Naive thymus-derived CD8-positive, alpha-beta T cell (primary cell): Measurements from ENCODE around the gene CPSF3. TPM values are rescaled to one million over a fixed set of nuclear protein-coding genes. Genes with fewer than 3 reads are reported as not detected.

Experiments
- ATAC-seq, 2 donors: fragments of 150-1000 bp; cut with Tn5 transposase in 1 of 2; sonication (Bioruptor Pico), chemical (Tn5 transposase) in 1 of 2; 1 replicate in 1 of 2; 2 replicates in 1 of 2; pipeline ENCODE4 v1.10.0; 2021; ENCODE audit warnings: mild to moderate bottlenecking in 2 of 2, moderate library complexity in 2 of 2
- POLR2A ChIA-PET: fragments of 350-600 bp; sonication (Branson Sonifier 250); formaldehyde crosslinking; loops from one replicate; lab custom pipeline; 2021; ENCODE audit warnings: antibody characterized with exemption; lab: Charles Lee
- DNase-seq, 10 donors: peaks; one replicate each; pipeline versions ENCODE4 v3.0.0 to v3.0.0-alpha.2; 2020 to 2022
- H3K27ac Mint-ChIP-seq, 10 donors: one replicate each; pipeline ENCODE4 v1.8.0; 2020 to 2022; ENCODE audit warnings: mild to moderate bottlenecking in 10 of 10, mixed read lengths in 10 of 10, moderate library complexity in 4 of 10, inconsistent platforms in 1 of 10
- H3K27me3 Mint-ChIP-seq, 5 donors: one replicate each; pipeline ENCODE4 v1.8.0; 2021 to 2022; ENCODE audit warnings: mixed read lengths in 5 of 5
- H3K36me3 Mint-ChIP-seq, 3 donors: one replicate each; pipeline ENCODE4 v1.8.0; 2020 to 2022; ENCODE audit warnings: mixed read lengths in 3 of 3, mild to moderate bottlenecking in 2 of 3, inconsistent platforms in 1 of 3
- H3K4me1 Mint-ChIP-seq, 4 donors: one replicate each; pipeline ENCODE4 v1.8.0; 2021 to 2022; ENCODE audit warnings: mixed read lengths in 4 of 4
- H3K4me3 Mint-ChIP-seq, 10 donors: one replicate each; pipeline ENCODE4 v1.8.0; 2020 to 2022; ENCODE audit warnings: mild to moderate bottlenecking in 10 of 10, mixed read lengths in 10 of 10, moderate library complexity in 6 of 10, inconsistent platforms in 1 of 10
- H3K9me3 Mint-ChIP-seq, 9 donors: one replicate each; pipeline ENCODE4 v1.8.0; 2020 to 2022; ENCODE audit warnings: mixed read lengths in 9 of 9, mild to moderate bottlenecking in 3 of 9, inconsistent platforms in 1 of 9, moderate library complexity in 1 of 9
- polyA plus RNA-seq, 3 donors: library from polyadenylated mRNA; unstranded; fragments of 300-500 nt; fragmentation: Illumina TruSeq; gene quantifications; one replicate each; pipeline ENCODE4 v1.2.3, GENCODE V29; 2021
- total RNA-seq, 8 experiments: library from RNA in 2 of 8; stranded (reverse) in 2 of 8; gene quantifications; one replicate each; pipeline ENCODE4 v1.2.3 and lab custom pipeline; 2021 to 2026

The CPSF3 gene
- total RNA-seq: 10 to 100 TPM; 28.7 to 28.8 TPM
- polyA plus RNA-seq: 10 to 100 TPM; 21.3 to 32.3 (median 24.4) TPM
- 33.0 to 104 (median 55.0) reads per million in 6 experiments for total RNA-seq (lab: John Stamatoyannopoulos, UW)

DNA sequence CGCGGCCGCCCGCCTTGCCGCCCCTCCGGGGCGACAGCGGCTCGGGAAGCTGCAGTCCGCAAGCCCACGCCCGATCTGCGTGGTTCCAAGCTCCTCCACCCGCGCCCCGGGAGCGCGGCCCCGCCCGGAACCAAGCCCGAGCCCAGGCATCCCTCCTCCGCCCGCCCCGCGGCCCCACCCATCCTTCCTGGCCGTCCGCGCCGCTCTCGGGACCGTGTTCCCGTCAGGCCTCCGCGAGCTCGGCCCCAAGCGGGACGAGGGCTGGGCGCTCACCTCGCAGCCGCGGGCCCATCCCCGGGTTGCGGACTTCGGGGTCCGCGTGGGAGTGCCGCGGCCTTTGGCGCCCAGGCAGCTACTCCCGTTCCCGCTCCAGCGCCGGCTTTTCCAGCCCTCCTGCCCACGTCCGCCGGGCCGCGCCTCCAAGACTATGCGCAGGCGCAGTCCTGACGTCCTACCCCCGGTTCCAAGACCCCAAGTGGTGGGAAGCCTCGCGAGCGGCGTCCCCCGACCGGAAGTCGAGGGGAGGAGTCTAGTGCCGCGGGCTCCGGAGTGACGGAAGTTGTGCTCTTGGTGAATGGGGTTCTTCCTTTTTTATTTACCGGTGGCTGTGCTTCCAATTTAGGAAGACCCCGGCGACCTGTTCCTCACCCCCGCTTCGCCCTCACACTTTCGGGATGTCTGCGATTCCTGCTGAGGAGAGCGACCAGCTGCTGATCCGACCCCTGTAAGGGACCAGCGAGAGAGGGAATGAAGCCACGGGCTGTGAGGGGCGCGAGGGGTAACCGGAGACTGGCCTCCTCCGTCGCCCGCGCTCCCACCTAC lies at the start of gene CPSF3, which contains the start of gene ITGB1BP1:
Gene CPSF3, plus strand, starts transcription at position 555 of the 822 bp plus-strand sequence. Its CDS starts 120 bp downstream, at position 675.
Gene ITGB1BP1, minus strand, starts transcription at position 429 of the 822 bp plus-strand sequence. CDS start 4,831 bp downstream, outside the sequence.
- POLR2A ChIA-PET: interaction anchor here (0.5 to 2.0 kb wide), 7 partner anchors 12 to 207 kb away, joined by 3 to 18 read pairs (median 4); partner anchors contain the start of genes ADAM17 and YWHAQ
- Mint-ChIP-seq H3K27me3 (no peaks in the 10 kb centered on the region), H3K36me3 (peaks cover 0 to 12% (median 0%) of the 10 kb centered on the region in 3 donors), H3K4me1 (peaks cover 24 to 38% (median 32%) of the 10 kb centered on the region in 4 donors), H3K9me3 (no peaks in the 10 kb centered on the region), H3K4me3 (peak within 1 kb of the TSS in 5 of 10 donors; percentile 91 to 93 (median 93)), H3K27ac (peak within 1 kb of the TSS in 9 of 10 donors; percentile 90 to 99 (median 94))
- ATAC-seq: peak; percentile 88 to 90
- DNase-seq: peak; percentile 96 to 98 (median 98)

DNA sequence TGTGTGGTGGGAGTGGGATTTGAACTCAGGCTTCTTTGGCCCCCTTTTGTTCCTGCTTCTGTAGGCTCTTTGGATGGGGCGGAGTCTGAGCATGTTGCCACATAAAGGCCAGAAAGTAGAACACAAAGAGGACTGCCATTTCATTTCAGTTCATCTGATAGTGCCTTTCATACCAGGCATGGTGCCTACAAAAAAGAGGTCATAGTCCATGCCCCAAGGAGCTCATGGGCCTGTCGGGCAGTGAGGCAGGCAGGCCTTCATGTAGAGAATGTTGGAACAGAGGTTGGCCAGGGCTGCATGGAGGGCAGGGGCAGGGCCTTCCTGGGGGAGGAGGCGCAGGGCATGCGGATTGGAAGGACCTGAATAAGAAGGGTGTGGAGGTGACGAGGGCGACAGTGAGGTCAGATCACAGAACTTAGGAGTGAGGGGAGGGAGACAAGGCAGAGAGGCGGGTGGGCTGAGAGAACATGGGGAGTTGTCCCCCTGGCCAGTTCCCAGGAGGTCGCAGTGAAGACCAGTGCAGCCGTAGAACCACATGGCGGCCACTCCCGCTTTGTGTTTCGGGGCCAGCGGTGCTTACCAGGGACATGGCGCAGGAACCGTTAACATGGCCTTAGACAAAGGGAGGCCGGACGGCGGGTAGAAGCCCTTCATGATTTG lies 49.3 kb upstream of the CPSF3 start:
- DNase-seq (no peak), ATAC-seq (no peak)
- H3K4me1 Mint-ChIP-seq: no peaks in the 10 kb centered on the region
- no peak overlapping the region for H3K4me3 Mint-ChIP-seq
- no peaks in the 10 kb centered on the region for H3K36me3 Mint-ChIP-seq
- POLR2A ChIA-PET: no interaction called here
- peaks cover 3 to 6% (median 6%) of the 10 kb centered on the region in 5 donors for H3K27me3 Mint-ChIP-seq
- H3K9me3 Mint-ChIP-seq: no peaks in the 10 kb centered on the region
- H3K27ac Mint-ChIP-seq: peak overlapping the region in 1 of 10 donors; percentile 27

DNA sequence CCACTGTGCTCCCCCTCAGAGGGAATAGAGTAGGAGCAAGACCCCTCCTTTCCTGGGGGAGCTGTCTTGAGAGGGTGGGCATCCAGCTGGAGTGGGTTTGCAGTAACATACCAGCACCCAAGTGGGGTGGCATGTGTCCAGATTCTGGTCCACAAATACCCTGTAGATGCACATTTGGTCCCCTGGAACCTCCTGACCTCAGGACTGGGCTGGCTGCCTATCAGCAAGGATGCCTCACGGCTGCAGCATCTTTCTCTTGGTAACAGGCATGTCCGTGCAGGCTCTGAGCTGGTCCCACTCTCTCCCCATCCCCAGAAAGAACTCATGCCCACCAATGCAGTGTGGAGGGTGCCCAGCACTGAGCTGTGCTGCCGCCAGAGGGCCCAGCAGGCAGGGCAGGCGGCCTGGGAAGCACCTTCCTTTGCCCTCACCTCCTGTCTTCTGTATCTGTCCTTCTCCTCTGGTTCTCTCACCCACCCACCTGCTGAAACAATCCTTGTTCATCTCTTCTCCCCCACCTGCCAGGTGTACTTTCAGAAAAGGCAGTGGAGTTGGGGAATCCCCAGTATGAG lies 47.5 kb upstream of the CPSF3 start:
- no peak overlapping the region for H3K27ac Mint-ChIP-seq
- no peaks in the 10 kb centered on the region for H3K9me3 Mint-ChIP-seq
- no peak overlapping the region for H3K4me3 Mint-ChIP-seq
- no peak for ATAC-seq
- DNase-seq: no peak
- H3K4me1 Mint-ChIP-seq: no peaks in the 10 kb centered on the region
- H3K36me3 Mint-ChIP-seq: no peaks in the 10 kb centered on the region
- POLR2A ChIA-PET: no interaction called here
- peaks cover 0 to 4% (median 3%) of the 10 kb centered on the region in 5 donors for H3K27me3 Mint-ChIP-seq

DNA sequence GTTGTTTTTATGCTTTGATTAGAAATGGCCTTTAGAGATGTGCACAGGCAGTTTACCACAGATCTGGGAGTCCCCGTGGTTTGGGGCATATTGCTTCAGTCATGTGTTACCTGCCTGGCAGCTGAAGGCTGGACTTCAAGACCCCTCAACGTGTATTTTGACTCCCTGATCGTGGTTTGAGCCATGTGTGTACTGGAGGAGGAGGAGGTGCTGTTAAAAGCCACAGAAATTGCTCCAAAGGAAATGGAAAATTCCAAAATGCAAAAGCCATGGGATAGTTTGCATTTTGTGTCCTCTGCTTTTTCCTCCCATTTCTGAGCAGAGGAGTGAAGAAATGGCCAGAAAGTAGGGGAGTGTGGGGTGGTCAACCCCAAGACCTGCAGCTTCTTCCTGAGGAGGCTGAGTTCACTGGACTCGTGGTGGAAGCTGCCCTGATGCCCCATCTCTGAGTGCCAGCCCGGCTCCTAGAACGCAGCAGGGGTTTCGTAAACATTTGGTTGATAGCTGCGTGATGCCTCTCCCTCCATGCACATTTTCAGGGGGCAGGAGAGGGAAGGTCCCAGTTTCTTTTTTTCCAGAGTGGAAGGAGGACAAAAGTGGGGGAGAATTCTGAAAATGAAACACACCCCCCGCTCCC lies 45.9 kb upstream of the CPSF3 start:
- Mint-ChIP-seq H3K27ac (no peak overlapping the region), H3K4me3 (no peak overlapping the region), H3K36me3 (no peaks in the 10 kb centered on the region), H3K4me1 (no peaks in the 10 kb centered on the region), H3K27me3 (peaks cover 0 to 4% (median 0%) of the 10 kb centered on the region in 5 donors), H3K9me3 (no peaks in the 10 kb centered on the region)
- no peak for ATAC-seq
- POLR2A ChIA-PET: no interaction called here
- DNase-seq: no peak

DNA sequence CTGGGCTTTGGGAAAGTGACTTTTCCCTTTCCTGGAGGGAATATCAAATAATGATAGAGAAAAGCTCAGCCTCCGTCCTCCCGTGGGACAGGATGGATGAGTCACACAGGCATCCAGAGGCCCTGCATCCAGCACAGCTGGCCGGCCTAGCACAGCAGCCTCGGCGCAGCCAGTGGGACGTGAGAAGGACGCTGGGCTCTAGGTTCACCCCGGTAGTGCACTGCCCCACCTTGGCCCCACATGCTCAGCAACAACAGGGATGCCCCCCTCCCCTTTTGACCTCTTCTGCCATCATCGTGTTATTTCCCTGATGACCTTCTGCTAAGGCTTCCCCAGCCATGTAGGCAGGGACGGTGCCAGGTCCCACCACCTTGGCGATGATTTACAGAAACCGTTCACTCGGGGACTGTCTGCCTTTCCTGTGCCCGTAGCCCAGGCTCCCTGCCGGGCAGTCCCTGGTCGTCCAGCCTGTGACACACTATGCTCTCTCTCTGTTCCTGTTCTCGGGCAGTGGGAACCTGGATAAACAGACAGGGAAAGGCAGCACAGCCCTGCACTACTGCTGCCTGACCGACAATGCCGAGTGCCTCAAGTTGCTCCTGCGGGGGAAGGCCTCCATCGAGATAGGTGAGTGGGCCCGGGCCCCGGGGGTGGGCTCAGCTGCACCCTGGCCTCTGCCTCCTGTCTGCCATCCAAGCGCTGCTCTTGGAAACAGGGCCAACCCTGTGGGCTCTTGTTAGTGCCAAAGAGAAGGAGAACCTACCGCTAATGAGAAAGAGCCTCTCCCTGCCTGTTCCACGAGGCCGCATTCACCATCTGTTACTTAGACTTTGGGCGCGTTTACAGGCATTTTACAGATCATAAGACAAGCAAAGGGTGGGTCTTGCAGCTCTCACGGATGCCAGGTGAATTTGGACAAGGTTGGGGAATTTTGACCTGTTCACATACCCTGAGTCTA lies 44.7 kb upstream of the CPSF3 start:
- Mint-ChIP-seq H3K27me3 (peaks cover 0 to 4% (median 0%) of the 10 kb centered on the region in 5 donors), H3K36me3 (no peaks in the 10 kb centered on the region), H3K4me1 (no peaks in the 10 kb centered on the region), H3K27ac (peak overlapping the region in 1 of 10 donors; percentile 59), H3K9me3 (no peaks in the 10 kb centered on the region), H3K4me3 (no peak overlapping the region)
- DNase-seq (no peak), ATAC-seq (no peak)
- POLR2A ChIA-PET: no interaction called here

DNA sequence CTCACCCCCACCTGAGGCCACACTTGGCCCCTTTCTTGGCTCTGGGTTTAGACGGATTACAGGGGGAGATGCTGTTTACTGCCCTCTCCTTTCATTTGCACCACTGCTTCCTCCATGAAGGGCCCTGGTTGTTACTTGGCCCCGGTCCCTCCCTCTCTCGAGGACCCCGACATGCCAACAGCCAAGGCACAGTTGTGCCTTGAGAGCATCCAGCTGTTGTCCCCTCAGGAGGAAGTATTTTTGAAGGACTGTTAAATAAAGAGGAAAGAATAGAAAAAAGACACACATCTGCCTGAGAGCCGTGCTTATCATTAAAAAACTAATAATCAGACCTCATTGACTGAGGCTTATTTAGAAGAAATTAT lies 44.1 kb upstream of the CPSF3 start:
- ATAC-seq: no peak
- no peak overlapping the region for H3K4me3 Mint-ChIP-seq
- POLR2A ChIA-PET: no interaction called here
- no peak for DNase-seq
- H3K36me3 Mint-ChIP-seq: no peaks in the 10 kb centered on the region
- no peaks in the 10 kb centered on the region for H3K9me3 Mint-ChIP-seq
- peaks cover 0 to 1% (median 0%) of the 10 kb centered on the region in 5 donors for H3K27me3 Mint-ChIP-seq
- no peak overlapping the region for H3K27ac Mint-ChIP-seq
- H3K4me1 Mint-ChIP-seq: no peaks in the 10 kb centered on the region

DNA sequence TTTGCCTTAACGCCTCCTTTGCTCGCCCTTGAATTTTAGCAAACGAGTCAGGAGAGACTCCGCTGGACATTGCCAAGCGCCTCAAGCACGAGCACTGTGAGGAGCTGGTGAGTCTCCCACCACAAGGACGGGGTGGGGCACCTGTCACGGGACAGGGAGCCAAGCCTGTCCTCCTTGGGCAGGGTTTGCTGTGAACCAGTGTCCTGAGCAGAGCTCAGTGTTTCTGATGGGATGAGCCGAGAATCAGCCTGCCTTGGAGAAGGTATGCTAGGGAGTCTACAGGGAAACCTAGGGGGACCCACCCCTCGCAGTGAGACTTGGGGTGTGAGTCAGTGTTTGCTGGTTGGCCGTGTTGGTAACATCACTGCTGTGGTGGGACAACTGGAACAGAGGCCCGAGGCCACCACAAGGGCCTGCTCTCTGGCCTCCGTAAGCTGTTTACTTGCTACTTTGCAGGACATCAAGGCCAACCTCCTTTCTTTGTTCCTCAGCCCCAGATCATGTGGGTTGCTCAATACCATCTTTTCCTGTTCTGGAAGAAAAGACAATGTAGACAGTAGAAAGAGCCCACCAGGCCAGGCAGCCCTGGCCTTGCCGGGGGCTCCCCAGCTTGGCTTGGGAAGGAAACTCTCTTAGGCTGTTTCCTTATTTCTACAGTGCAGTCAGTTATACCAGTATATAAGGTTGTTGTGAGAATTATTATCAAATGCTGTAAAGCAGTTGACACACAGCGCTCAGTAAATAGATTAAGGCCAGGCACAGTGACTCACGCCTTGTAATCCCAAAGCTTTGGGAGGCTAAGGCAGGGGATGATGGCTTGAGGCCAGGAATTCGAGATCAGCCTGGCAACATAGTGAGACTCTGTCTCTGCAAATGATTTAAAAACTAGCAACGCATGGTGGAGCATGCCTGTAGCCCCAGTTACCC lies 42.5 kb upstream of the CPSF3 start:
- H3K4me3 Mint-ChIP-seq: no peak overlapping the region
- ATAC-seq: no peak
- H3K36me3 Mint-ChIP-seq: no peaks in the 10 kb centered on the region
- H3K27me3 Mint-ChIP-seq: peaks cover 0 to 1% (median 0%) of the 10 kb centered on the region in 5 donors
- DNase-seq: no peak
- no peak overlapping the region for H3K27ac Mint-ChIP-seq
- H3K4me1 Mint-ChIP-seq: no peaks in the 10 kb centered on the region
- POLR2A ChIA-PET: interaction anchor here (0.6 kb wide), 1 partner anchor 138 kb away, joined by 4 read pairs; no protein-coding TSS in a partner anchor
- H3K9me3 Mint-ChIP-seq: no peaks in the 10 kb centered on the region

DNA sequence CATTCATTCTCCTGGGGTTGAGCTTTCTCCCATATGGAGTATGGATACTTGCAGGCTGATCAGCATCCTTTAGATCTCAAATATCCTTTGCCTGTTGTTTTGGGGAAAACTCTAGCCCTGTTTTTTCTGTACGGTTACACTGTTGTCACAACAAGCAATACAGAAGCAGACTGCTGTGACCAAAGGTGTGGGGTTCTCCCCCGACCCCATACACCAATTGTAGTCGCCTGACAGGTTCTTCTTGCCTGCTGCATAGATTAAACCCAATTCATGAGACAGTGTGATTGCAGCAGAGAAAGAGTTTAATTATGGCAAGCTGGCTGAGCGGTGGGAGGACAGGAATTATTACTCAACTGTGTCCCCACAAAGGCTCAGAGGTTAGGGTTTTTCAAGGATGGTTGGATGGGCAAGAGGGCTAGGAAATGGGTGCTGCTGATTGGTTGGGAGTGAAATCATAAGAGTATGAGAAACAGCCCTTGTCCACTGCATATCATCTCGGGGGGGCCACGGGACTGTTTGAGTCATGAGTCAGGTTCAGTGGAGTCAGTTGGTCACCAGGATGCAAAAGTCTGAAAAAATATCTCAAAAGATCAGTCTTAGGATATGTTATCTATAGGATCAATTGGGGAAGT lies 40.7 kb upstream of the CPSF3 start:
- POLR2A ChIA-PET: no interaction called here

DNA sequence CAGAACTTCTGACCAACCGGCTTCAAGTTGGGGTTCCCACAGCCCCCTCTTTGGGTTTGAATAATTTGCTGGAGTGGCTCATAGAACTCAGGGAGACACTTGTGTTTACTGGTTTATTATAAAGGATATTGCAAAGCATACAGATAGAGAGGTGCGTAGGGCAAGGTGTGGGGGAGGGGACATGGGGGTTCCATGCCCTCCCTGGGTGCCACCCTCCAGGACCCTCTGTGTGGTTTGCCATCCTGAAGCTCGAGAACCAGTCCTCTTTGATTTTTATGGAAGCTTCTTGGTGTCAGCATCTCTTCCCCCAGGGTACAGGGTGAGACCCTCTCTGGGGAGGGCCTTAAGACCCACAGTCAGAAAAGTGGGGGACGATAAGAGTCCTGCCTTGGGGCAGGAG lies 38.9 kb upstream of the CPSF3 start:
- no peaks in the 10 kb centered on the region for H3K4me1 Mint-ChIP-seq
- no peak overlapping the region for H3K27ac Mint-ChIP-seq
- H3K9me3 Mint-ChIP-seq: no peaks in the 10 kb centered on the region
- H3K36me3 Mint-ChIP-seq: no peaks in the 10 kb centered on the region
- H3K27me3 Mint-ChIP-seq: no peaks in the 10 kb centered on the region
- POLR2A ChIA-PET: no interaction called here
- ATAC-seq (no peak), DNase-seq (no peak)
- H3K4me3 Mint-ChIP-seq: no peak overlapping the region

More for the DNA sequence above, 40.7 kb upstream of the CPSF3 start:
- DNase-seq (no peak), ATAC-seq (no peak)
- H3K36me3 Mint-ChIP-seq: no peaks in the 10 kb centered on the region
- H3K4me1 Mint-ChIP-seq: no peaks in the 10 kb centered on the region
- no peak overlapping the region for H3K4me3 Mint-ChIP-seq
- no peaks in the 10 kb centered on the region for H3K9me3 Mint-ChIP-seq
- H3K27ac Mint-ChIP-seq: no peak overlapping the region
- H3K27me3 Mint-ChIP-seq: no peaks in the 10 kb centered on the region

DNA sequence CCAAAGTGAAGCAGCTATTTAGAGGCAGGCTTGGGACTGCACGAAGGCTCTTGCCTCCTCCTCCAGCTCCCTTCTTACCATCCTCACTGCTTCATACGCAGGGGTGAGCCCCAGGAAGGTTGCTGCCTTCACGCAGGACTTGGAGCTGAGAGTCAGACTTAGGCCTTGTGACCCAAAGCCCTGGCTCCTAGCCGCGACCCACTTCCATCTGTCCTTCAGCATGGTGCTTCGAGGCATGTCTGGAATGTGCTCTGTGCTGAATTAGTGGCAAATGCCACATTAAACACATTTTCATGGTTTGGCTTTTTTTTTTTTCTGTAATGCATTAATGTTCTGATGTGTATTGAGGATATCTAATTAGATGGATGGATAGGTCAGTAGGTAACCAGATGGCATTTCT lies 37.6 kb upstream of the CPSF3 start:
- no peaks in the 10 kb centered on the region for H3K4me1 Mint-ChIP-seq
- DNase-seq: no peak
- H3K4me3 Mint-ChIP-seq: no peak overlapping the region
- no peak for ATAC-seq
- no peak overlapping the region for H3K27ac Mint-ChIP-seq
- no peaks in the 10 kb centered on the region for H3K36me3 Mint-ChIP-seq
- POLR2A ChIA-PET: no interaction called here
- no peaks in the 10 kb centered on the region for H3K27me3 Mint-ChIP-seq
- no peaks in the 10 kb centered on the region for H3K9me3 Mint-ChIP-seq
